HG03108 (cell line): ENCODE data around the gene PTBP2.

ENCODE experiments used
- ATAC-seq: cut with Tn5 transposase; IDR thresholded peaks from one replicate; pipeline ENCODE4 v1.9.1; 2021; ENCODE audit warnings: moderate library complexity; ENCODE audit not compliant: unreplicated experiment

PTBP2 gene

DNA sequence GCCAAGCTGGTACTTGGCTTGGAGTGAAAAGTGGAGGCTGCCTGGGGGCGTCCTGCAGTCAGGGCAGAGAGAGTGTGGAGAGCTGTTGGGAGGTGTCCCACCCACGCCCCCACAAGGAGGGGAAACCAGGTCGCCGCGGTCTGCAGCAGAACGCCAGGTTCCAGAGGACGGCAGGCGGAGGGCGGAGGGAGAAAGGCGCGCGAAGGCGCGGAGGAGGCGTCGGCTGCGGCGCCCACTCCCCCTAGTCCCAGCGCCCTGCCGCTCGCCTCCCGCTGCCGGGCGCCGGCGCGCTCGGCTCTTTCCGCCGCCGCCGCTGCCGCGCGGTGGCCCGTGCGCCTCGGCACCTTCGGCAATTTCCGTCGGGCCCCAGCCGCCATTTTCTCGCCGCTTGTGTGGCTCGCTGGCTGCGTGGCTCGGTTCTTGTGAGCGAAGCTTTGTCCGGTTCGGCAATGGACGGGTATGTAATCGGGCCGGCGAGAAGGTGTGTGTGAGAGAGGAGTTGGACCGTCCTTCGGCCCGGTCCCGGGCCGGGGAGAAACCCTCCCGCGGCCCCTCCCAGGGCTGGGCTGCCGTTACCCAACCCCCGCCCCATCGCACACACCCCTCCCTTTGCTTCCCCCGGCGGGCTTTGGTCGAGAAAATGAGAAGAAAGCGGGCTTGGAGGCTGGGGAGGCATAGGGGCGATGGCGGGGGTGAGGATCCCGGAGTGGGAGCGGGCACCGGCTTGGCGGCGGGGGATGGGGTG is at the start of gene PTBP2:
Gene PTBP2 (plus strand): TSS at position 369 of the 745 bp plus-strand sequence. CDS start 81 bp downstream, at position 450.
- ATAC-seq = peak; percentile 96

DNA sequence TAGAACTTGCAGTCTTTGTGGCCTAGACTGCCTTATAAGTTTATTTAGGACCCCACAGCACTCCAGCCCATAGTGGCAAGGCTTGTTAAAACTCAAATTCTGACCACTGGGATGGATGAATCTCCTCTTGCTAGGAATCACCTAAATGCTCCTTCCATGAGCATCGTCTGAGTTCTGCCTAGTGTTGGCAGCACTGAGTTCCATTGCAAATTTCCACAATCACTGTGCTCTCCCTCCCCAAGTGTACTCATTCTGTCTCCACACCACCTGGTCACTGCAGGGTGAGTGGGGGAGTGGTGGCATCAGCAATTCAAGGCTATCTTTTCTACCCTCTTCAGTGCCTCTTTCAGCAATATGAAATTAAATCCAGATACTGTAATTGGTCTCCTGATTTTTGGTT is 46.7 kb upstream of the PTBP2 start:
- no peak for ATAC-seq

- ATAC-seq = no peak
Observed at GRCh38 chr1:96682056-96682455, 39.5 kb upstream of the PTBP2 start.

GRCh38 chr1:96683931-96684330 is 37.7 kb upstream of the PTBP2 start:
- no peak for ATAC-seq

- no peak for ATAC-seq
Observed at GRCh38 chr1:96684744-96685143, 36.8 kb upstream of the PTBP2 start.

- ATAC-seq = no peak
Observed at GRCh38 chr1:96688767-96689166, 32.8 kb upstream of the PTBP2 start.

DNA sequence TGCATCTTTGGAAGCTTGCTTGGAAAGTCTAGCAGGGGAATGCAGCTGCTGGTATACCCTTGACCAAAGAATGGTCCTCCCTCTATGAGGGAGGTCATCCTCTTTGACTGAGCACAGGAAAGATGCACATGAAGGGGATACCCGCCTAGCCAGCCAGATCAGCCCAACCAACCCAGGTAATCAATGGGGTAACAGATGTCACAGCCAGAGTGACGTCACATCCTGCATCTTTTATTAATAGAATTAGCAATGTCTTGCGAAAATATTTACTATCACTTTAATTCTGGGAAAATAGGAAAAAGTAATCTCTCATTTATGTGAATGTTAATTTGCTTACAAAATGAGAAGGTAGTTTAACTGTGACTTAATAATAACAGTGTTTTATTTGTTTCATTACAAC is 25.6 kb upstream of the PTBP2 start:
- no peak for ATAC-seq

DNA sequence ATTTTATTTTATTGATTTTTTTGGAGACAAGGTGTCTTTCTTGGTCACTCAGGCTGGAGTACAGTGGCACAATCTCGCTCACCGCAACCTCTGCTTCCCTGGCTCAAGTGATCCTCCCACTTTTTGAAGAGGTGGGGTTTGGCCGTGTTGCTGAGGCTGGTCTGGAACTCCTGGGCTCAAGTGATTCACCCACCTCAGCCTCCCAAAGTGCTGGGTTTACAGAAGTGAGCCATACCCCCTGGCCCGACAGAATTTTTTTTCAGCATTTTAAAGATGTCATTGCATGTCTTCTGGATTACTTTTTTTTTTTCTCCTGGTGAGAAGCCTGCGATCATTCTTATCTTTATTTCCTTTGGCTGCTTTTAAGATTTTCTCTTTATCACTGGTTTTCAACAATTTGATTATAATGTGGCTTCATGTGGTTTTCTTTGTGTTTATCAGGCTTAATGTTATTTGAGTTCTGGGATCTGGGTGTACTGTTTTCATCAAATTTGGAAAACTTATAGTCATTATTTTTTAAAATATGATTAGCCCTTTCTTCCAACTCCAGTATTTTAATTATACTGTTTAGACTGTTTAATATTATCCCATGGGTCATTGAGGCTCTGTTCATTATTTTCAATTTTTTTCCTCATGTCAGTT is 23.1 kb upstream of the PTBP2 start:
- ATAC-seq = no peak

DNA sequence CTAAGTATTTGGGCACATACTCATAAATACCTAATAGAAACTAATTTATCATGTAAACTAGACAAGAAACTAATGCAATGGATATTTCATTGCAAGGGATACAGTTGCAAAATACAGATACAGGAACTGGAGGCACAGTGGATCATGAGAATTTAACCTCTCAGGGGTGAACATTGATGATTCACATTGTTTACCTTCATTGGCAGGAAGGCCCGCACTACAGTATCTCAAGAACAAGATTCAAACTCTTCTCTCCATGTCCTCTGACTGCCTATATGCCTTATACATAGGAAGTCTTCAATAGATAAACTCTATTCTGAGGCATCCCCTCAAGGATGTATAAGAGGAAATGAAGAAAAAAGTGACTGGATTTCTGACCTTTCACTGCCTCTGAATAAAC is 18.4 kb upstream of the PTBP2 start:
- ATAC-seq = no peak

GRCh38 chr1:96707023-96707422 is 14.6 kb upstream of the PTBP2 start:
- no peak for ATAC-seq

- no peak for ATAC-seq
Observed at GRCh38 chr1:96708482-96708881, 13.1 kb upstream of the PTBP2 start.

DNA sequence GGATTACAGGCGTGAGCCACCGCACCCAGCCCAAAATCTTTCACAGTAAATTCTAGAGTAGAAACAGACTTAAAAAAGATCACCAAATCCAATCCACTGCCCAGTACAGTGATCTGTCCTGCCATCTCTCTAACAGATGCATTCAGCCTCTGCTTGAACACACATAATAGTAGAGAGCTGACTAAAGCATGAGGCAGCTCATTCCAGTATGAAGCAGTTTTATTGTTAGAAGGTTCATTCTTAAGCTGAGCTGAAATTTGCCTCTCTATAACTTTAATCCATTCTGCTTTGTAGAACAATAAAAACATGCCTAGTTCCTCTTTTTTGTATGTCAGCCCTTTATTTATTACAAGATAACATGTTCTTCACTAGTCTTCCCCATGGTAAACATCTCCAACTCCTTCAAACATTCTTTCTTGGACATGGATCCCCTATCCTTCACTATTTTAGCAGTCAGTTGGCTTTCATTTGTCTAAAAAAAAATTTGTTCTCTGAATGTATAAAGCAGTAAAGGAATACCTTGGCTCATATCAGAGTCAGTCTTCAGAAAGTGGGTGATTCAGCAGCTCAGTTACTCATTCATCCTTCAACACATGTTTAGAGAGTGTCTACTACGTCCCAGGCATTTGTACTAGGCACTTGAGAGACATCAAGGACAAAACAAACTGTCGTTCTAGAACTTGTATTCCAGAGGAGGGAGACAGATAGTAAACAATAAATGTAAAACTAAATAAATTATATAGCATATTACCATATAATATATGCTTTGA is 10.7 kb upstream of the PTBP2 start:
- ATAC-seq = no peak

DNA sequence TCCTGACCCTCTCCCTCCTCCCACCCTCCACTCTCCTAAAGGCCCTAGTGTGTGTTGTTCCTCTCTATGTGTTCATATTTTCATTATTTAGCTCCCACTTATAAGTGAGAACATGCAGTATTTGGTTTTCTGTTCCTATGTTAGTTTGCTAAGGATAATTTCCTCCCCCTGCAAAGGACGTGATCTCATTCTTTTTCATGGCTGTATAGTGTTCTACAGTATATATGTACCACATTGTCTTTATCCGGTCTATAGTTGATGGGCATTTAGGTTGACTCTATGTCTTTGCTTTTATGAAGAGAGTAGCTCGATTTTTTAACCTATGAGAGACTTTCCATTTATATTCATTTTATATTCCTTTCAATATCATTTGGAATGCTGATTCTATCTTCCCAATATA is 7.9 kb upstream of the PTBP2 start:
- no peak for ATAC-seq

GRCh38 chr1:96714881-96715280 is 6.7 kb upstream of the PTBP2 start:
- ATAC-seq = no peak

DNA sequence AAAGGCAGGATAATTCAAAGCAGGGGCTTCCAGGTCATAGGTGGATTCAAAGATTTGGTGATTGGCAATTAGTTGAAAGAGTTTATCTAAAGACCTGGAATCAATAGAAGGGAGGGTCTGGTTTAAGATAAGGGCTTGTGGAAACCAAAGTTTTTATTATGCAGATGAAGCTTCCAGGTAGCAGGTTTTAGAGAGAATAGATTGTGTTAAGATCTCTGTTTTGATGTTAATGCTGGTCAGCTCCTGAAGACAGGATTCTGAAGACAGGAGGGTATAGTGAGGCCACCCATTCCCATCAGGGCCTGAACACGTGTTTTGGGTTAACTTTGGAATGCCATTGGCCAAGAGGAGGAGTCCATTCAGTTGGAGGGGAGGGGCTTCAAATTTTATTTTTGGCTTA is 6.1 kb upstream of the PTBP2 start:
- ATAC-seq = no peak

GRCh38 chr1:96721053-96721415 is 550 bp upstream of the PTBP2 start:
- peak; percentile 1 for ATAC-seq

DNA sequence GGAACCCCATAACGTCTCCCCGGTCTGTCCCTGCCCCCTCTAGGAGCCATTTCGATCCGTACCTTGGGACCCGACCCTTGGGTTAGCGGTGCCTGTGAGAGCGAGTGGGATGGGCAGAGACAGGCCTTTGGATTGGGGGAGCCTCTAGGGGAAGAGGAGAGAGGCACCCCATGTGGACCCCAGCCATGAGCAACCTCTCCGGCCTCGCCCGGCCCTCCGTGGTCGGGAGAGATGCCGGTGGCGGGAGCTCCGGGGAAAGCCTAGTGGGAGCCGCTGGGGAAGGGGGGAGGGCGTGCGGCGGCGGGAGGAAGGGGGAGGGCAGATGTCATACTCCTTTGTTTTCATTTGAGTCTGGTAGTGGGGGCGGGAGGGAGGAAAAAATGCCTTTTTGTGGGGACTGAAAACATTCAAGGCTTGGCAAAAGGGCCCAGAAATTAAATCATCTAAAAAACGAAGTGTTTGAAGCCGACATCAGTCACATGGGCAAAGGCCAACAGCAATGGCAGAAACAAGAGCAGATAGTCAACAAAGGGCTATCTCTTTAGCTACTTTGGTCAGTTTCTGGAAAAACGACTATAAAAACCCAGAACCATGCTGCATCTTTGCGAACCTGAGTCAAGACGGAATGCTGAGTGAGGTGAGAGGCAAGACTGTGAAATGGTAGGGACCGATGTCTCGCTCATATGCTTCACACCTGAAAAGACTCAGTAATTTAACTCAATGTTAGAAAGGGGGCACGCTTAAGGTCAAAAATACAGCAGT is 758 bp downstream of the PTBP2 start:
- peak; percentile 39 for ATAC-seq

- ATAC-seq = no peak
Observed at GRCh38 chr1:96722958-96723357, 1.4 kb downstream of the PTBP2 start.

- ATAC-seq = no peak
Observed at GRCh38 chr1:96723377-96723776, 1.8 kb downstream of the PTBP2 start.

GRCh38 chr1:96723936-96724335 is 2.4 kb downstream of the PTBP2 start:
- ATAC-seq = no peak

DNA sequence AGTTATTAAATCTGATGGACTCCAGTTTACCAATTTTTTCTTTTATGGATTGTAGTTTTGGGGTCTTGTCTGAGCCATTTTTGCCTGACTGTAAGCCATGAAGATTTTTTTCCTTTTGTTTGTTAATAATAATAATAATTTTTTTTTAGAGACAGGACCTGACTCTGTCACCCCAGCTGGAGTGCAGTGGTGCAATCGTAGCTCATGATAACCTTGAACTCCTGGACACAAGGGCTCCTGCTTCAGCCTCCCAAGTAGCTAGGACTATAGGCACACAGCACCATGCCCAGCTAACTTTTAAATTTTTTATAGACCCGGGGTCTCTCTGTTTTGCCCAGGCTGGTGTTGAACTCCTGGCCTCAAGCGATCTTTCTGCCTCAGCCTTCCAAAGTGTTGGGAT is 6.3 kb downstream of the PTBP2 start:
- no peak for ATAC-seq
